ENCODE results near the gene ARHGEF5. TPM values are rescaled to one million over a fixed set of nuclear protein-coding genes. Genes with fewer than 3 reads are reported as not detected.
"Not testable (repeated sequence)": the region's sequence is repeated elsewhere in the genome, so short reads cannot be mapped to it uniquely, and the experiment has no call there.

The ARHGEF5 gene
- total RNA-seq, result 100 to 1,000 TPM in 1 of 4 donors, 10 to 100 TPM in 3; 73.7 to 141 (median 81.4) TPM

GRCh38 chr7:144355176-144355822, at the start of gene ARHGEF5:
Gene ARHGEF5 (plus strand): TSS chr7:144355402. CDS start chr7:144362670, 7,268 bp downstream.
- DNase-seq (ENCODE audit: low spot score in 2 of 2); intact Hi-C loops (cut with DNase I; ENCODE audit: low total_unique reads); H3K4me3 ChIP-seq (ENCODE audit: low read depth, poor library complexity, severe bottlenecking): not testable (repeated sequence)
- no CpG with 5 or more reads among the region's 50 CpGs for WGBS, 2 donors

GRCh38 chr7:144309702-144310101, 45.5 kb upstream of the ARHGEF5 start:
- H3K4me3 ChIP-seq (ENCODE audit: low read depth, poor library complexity, severe bottlenecking); DNase-seq (ENCODE audit: low spot score in 2 of 2); intact Hi-C loops (cut with DNase I; ENCODE audit: low total_unique reads): not testable (repeated sequence)
- no CpG with 5 or more reads among the region's 2 CpGs for WGBS, 2 donors

- DNase-seq (ENCODE audit: low spot score in 2 of 2); H3K4me3 ChIP-seq (ENCODE audit: low read depth, poor library complexity, severe bottlenecking); intact Hi-C loops (cut with DNase I; ENCODE audit: low total_unique reads): not testable (repeated sequence)
- WGBS, 2 donors, result 100% methylated on average over 1 of the region's 2 CpGs; no CpG with 5 or more reads in 1 of the 2 donors
Measured at GRCh38 chr7:144311218-144311617, 44.0 kb upstream of the ARHGEF5 start.

- DNase-seq (ENCODE audit: low spot score in 2 of 2); H3K4me3 ChIP-seq (ENCODE audit: low read depth, poor library complexity, severe bottlenecking); intact Hi-C loops (cut with DNase I; ENCODE audit: low total_unique reads): not testable (repeated sequence)
- WGBS, 2 donors, result 79% methylated on average over 2 of the region's 2 CpGs; no CpG with 5 or more reads in 1 of the 2 donors
Measured at GRCh38 chr7:144311872-144312469, 43.2 kb upstream of the ARHGEF5 start, which contains the start of gene OR2A1. Gene OR2A1 (plus strand): TSS chr7:144312419. CDS start chr7:144318125, 5,706 bp downstream.

- WGBS, 2 donors, result 80% methylated on average over 1 of the region's 1 CpG; no CpG with 5 or more reads in 1 of the 2 donors
- DNase-seq (ENCODE audit: low spot score in 2 of 2); H3K4me3 ChIP-seq (ENCODE audit: low read depth, poor library complexity, severe bottlenecking); intact Hi-C loops (cut with DNase I; ENCODE audit: low total_unique reads): not testable (repeated sequence)
Measured at GRCh38 chr7:144317537-144317936, 37.7 kb upstream of the ARHGEF5 start.

GRCh38 chr7:144319547-144319946, 35.7 kb upstream of the ARHGEF5 start:
- H3K4me3 ChIP-seq (ENCODE audit: low read depth, poor library complexity, severe bottlenecking); intact Hi-C loops (cut with DNase I; ENCODE audit: low total_unique reads); DNase-seq (ENCODE audit: low spot score in 2 of 2): not testable (repeated sequence)
- WGBS, 2 donors, result no CpG with 5 or more reads among the region's 2 CpGs

- H3K4me3 ChIP-seq (ENCODE audit: low read depth, poor library complexity, severe bottlenecking); intact Hi-C loops (cut with DNase I; ENCODE audit: low total_unique reads); DNase-seq (ENCODE audit: low spot score in 2 of 2): not testable (repeated sequence)
- 86 to 93% methylated on average over 1 of the region's 3 CpGs for WGBS, 2 donors
Measured at GRCh38 chr7:144321677-144322206, 33.5 kb upstream of the ARHGEF5 start.

- WGBS, 2 donors, result 89% methylated on average over 3 of the region's 4 CpGs; no CpG with 5 or more reads in 1 of the 2 donors
- H3K4me3 ChIP-seq (ENCODE audit: low read depth, poor library complexity, severe bottlenecking); intact Hi-C loops (cut with DNase I; ENCODE audit: low total_unique reads): not testable (repeated sequence)
- DNase-seq (ENCODE audit: low spot score in 2 of 2), result peak in 1 of 2 donors; percentile 85
Measured at GRCh38 chr7:144323359-144323758, 31.8 kb upstream of the ARHGEF5 start.

- H3K4me3 ChIP-seq (ENCODE audit: low read depth, poor library complexity, severe bottlenecking), result not testable (repeated sequence)
Measured at GRCh38 chr7:144325868-144326267, 29.3 kb upstream of the ARHGEF5 start.

GRCh38 chr7:144330044-144330443, 25.2 kb upstream of the ARHGEF5 start:
- intact Hi-C loops (cut with DNase I; ENCODE audit: low total_unique reads); H3K4me3 ChIP-seq (ENCODE audit: low read depth, poor library complexity, severe bottlenecking); DNase-seq (ENCODE audit: low spot score in 2 of 2): not testable (repeated sequence)

More at GRCh38 chr7:144325868-144326267, 29.3 kb upstream of the ARHGEF5 start:
- peak in 1 of 2 donors; percentile 49 for DNase-seq (ENCODE audit: low spot score in 2 of 2)
- intact Hi-C loops (cut with DNase I; ENCODE audit: low total_unique reads), result not testable (repeated sequence)
- WGBS, 2 donors, result 82 to 93% methylated on average over 3 to 4 of the region's 5 CpGs

GRCh38 chr7:144331221-144331995, 23.8 kb upstream of the ARHGEF5 start:
- 69 to 81% methylated on average over 3 of the region's 9 CpGs for WGBS, 2 donors
- H3K4me3 ChIP-seq (ENCODE audit: low read depth, poor library complexity, severe bottlenecking); DNase-seq (ENCODE audit: low spot score in 2 of 2); intact Hi-C loops (cut with DNase I; ENCODE audit: low total_unique reads): not testable (repeated sequence)

- 83 to 87% methylated on average over 2 of the region's 2 CpGs for WGBS, 2 donors
- intact Hi-C loops (cut with DNase I; ENCODE audit: low total_unique reads); H3K4me3 ChIP-seq (ENCODE audit: low read depth, poor library complexity, severe bottlenecking): not testable (repeated sequence)
- peak in 1 of 2 donors; percentile 59 for DNase-seq (ENCODE audit: low spot score in 2 of 2)
Measured at GRCh38 chr7:144331996-144332288, 23.3 kb upstream of the ARHGEF5 start.

GRCh38 chr7:144348625-144349024, 6.6 kb upstream of the ARHGEF5 start:
- DNase-seq (ENCODE audit: low spot score in 2 of 2); H3K4me3 ChIP-seq (ENCODE audit: low read depth, poor library complexity, severe bottlenecking); intact Hi-C loops (cut with DNase I; ENCODE audit: low total_unique reads): not testable (repeated sequence)
- no CpG with 5 or more reads among the region's 1 CpG for WGBS, 2 donors

GRCh38 chr7:144351667-144352066, 3.5 kb upstream of the ARHGEF5 start:
- WGBS, 2 donors, result 43 to 61% methylated on average over 2 of the region's 3 CpGs
- H3K4me3 ChIP-seq (ENCODE audit: low read depth, poor library complexity, severe bottlenecking); intact Hi-C loops (cut with DNase I; ENCODE audit: low total_unique reads): not testable (repeated sequence)
- DNase-seq (ENCODE audit: low spot score in 2 of 2), result peak in 1 of 2 donors; percentile 14

- H3K4me3 ChIP-seq (ENCODE audit: low read depth, poor library complexity, severe bottlenecking); intact Hi-C loops (cut with DNase I; ENCODE audit: low total_unique reads); DNase-seq (ENCODE audit: low spot score in 2 of 2): not testable (repeated sequence)
- WGBS, 2 donors, result no CpG with 5 or more reads among the region's 6 CpGs
Measured at GRCh38 chr7:144356185-144356584, 983 bp downstream of the ARHGEF5 start.
